A673 (cell line): ENCODE data around the gene HSP90AB1.

Source experiments
- CTCF ChIP-seq: fragments of 300-800, 200-600 bp; sonication (generic); conservative IDR thresholded peaks from 2 replicates; pipeline ENCODE4 v1.5.1; 2017; ENCODE audit warnings: low read depth, mild to moderate bottlenecking, antibody characterized with exemption, low read length, moderate library complexity, mixed read lengths
- EZH2 ChIP-seq: fragments of 200-600 bp; sonication (generic); IDR thresholded peaks from 2 replicates; pipeline ENCODE4 v1.6.1; 2017; ENCODE audit warnings: borderline replicate concordance, low read depth, mild to moderate bottlenecking, mixed read lengths, antibody characterized with exemption, low read length; ENCODE audit not compliant: poor library complexity, severe bottlenecking

GRCh38 chr6:44269921-44270525 lies 23.1 kb downstream of the HSP90AB1 start, which contains the start of gene TMEM151B:
- TF ChIP-seq CTCF (no peak), EZH2 (no peak)
